SK-N-SH (cell line): ENCODE measurements around the gene TOMT.

Source experiments
- CTCF ChIP-seq: fragments of 200-600 bp; sonication (generic); IDR thresholded peaks from 2 replicates; pipeline ENCODE4 v1.6.1; 2017; ENCODE audit warnings: antibody characterized with exemption, mild to moderate bottlenecking, moderate library complexity
- EP300 ChIP-seq, 2 experiments: IDR thresholded peaks; 2 replicates each; pipeline versions ENCODE4 v1.4.0 to v1.6.1; 2012; ENCODE audit warnings: borderline replicate concordance in 1 of 2, low read depth in 1 of 2, low read length in 1 of 2
- EZH2phosphoT487 ChIP-seq: fragments of 200-600 bp; sonication (generic); IDR thresholded peaks from 2 replicates; pipeline ENCODE4 v1.6.1; 2017; ENCODE audit warnings: low read depth, mixed run types, mild to moderate bottlenecking, antibody characterized with exemption, moderate library complexity, borderline replicate concordance
- FOXM1 ChIP-seq: IDR thresholded peaks from 2 replicates; pipeline ENCODE4 v1.4.0; 2012; ENCODE audit warnings: low read depth, mild to moderate bottlenecking
- GATA2 ChIP-seq: sonication (generic); formaldehyde crosslinking; IDR thresholded peaks from 2 replicates; pipeline ENCODE4 v1.5.0; 2020; ENCODE audit warnings: mild to moderate bottlenecking, missing genetic modification reagents
- NFIC ChIP-seq: IDR thresholded peaks from 2 replicates; pipeline ENCODE4 v1.4.0; 2012; ENCODE audit warnings: borderline replicate concordance
- NRF1 ChIP-seq: IDR thresholded peaks from 2 replicates; pipeline ENCODE4 v1.6.1; 2012; ENCODE audit warnings: low read depth, mild to moderate bottlenecking, low read length
- PBX3 ChIP-seq: IDR thresholded peaks from 2 replicates; pipeline ENCODE4; 2012
- POLR2AphosphoS5 ChIP-seq: IDR thresholded peaks from 2 replicates; pipeline ENCODE4 v1.6.1; 2012; ENCODE audit warnings: low read depth, low read length
- RAD21 ChIP-seq: IDR thresholded peaks from 2 replicates; pipeline ENCODE4 v1.6.1; 2012; ENCODE audit warnings: mild to moderate bottlenecking, low read length
- RCOR1 ChIP-seq: fragments of 150-350 bp; IDR thresholded peaks from 2 replicates; pipeline ENCODE4 v1.6.1; 2017; ENCODE audit warnings: antibody characterized with exemption, low read length
- REST ChIP-seq: IDR thresholded peaks from 2 replicates; pipeline ENCODE4 v1.6.1; 2012; ENCODE audit warnings: mild to moderate bottlenecking, low read depth, low read length, moderate library complexity
- USF1 ChIP-seq: IDR thresholded peaks from 2 replicates; pipeline ENCODE4 v1.4.0; 2012; ENCODE audit warnings: low read depth, borderline replicate concordance
- YY1 ChIP-seq: IDR thresholded peaks from 2 replicates; pipeline ENCODE4 v1.4.0; 2012; ENCODE audit warnings: low read depth, mild to moderate bottlenecking

- TF ChIP-seq REST (no peak), EP300 (IDR thresholded peaks at IDR 0.05; ENCODE audit: borderline replicate concordance in 1 of 2, low read depth in 1 of 2, low read length in 1 of 2) (no peak), CTCF (no peak), EZH2phosphoT487 (no peak), POLR2AphosphoS5 (no peak), PBX3 (no peak), NRF1 (no peak), YY1 (no peak), FOXM1 (no peak), GATA2 (CRISPR knock-in tag) (no peak), NFIC (no peak), USF1 (no peak), RCOR1 (no peak), RAD21 (no peak)
Observed at GRCh38 chr11:72061739-72062396, 43.9 kb upstream of the TOMT start.
